Measurements from ENCODE around the gene GDPD3.

The GDPD3 gene

GRCh38 chr16:30078744-30079143 is 34.6 kb downstream of the GDPD3 start:
- DNase-seq (ENCODE audit: low spot score): no peak

DNA sequence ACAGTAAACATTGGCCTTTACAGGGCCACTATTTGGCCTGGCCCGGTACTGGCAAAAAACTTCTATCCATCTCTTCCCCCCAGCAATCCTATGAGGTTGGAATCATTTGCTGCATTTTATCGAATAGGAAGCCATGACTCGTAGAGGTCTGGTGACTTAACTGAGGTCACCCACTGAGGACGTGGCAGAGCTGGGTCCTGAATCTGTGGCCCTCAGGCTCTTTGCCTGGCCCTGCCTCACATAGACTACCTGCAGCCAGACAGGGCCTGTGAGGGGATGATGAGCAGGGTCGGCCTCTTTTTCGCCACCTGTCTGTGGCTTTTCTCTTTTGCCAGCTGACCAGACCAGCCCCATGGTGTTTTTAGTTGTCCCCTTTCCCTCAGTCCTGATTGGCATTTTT is 35.7 kb downstream of the GDPD3 start:
- no peak for DNase-seq (ENCODE audit: low spot score)

DNA sequence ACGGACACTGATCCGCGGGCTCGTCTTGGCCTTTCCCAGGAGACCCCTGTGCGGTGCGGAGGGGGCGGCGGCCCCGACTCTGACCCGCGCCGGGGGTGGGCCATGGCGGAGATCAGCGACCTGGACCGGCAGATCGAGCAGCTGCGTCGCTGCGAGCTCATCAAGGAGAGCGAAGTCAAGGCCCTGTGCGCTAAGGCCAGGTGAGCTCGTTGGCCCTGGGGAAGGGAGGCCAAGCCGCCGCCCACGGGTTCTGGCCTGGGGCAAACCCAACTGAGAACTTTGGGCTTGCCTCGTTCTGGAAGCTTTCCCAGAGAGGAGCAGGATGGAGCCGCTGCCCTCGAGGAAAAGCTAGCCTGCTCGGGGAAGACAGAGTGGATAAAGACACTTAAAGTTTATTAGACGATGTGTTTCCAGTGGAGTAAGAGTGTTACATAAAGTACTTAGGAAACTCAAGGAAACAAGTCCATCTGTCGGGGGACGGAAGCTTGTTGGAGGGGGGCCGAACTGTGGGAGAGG is 37.0 kb downstream of the GDPD3 start:
- DNase-seq (ENCODE audit: low spot score): peak; percentile 42

GRCh38 chr16:30075503-30076275 is 37.6 kb downstream of the GDPD3 start, which contains the start of gene PPP4C:
PPP4C (plus strand) TSS chr16:30075994; CDS start chr16:30076378, 384 bp downstream.
- DNase-seq (ENCODE audit: low spot score): peak; percentile 93

- no peak for DNase-seq (ENCODE audit: low spot score)
Observed at GRCh38 chr16:30070490-30070889, 42.8 kb downstream of the GDPD3 start.

GRCh38 chr16:30069611-30070462 is 43.5 kb downstream of the GDPD3 start:
- no peak for DNase-seq (ENCODE audit: low spot score)

- DNase-seq (ENCODE audit: low spot score): peak; percentile 51
Observed at GRCh38 chr16:30068750-30069610, 44.4 kb downstream of the GDPD3 start.

DNA sequence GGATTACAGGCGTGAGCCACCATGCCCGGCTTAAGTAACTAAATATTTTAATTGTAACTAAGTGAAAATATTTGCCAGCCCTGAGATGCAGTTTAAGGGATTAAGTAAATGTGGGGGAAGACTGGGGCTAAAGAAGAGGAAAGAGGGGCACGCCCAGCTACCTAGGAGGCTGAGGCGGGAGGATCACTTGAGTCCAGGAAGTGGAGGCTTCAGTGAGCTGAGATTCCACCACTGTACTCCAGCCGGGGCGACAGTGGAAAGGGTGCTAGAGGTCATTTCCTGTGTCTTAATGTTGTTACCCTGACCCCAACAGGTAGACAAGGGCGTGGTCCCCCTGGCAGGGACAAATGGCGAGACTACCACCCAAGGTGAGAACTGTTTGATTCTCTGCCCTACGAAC is 45.0 kb downstream of the GDPD3 start:
- DNase-seq (ENCODE audit: low spot score): no peak

DNA sequence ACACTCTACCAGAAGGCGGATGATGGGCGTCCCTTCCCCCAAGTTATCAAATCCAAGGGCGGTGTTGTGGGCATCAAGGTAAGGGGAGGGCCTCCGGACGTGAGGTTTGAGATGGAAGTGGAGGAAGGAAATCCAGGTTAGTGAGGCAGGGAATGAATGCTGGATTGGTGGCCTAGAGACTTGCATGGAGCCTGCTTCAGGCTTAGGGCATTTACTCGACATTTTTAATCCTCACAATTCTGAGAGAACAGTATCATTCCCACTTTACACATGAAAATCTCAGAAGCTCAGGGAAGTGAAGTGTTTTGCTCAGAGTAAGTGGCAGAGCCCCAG is 45.8 kb downstream of the GDPD3 start:
- DNase-seq (ENCODE audit: low spot score): no peak

DNA sequence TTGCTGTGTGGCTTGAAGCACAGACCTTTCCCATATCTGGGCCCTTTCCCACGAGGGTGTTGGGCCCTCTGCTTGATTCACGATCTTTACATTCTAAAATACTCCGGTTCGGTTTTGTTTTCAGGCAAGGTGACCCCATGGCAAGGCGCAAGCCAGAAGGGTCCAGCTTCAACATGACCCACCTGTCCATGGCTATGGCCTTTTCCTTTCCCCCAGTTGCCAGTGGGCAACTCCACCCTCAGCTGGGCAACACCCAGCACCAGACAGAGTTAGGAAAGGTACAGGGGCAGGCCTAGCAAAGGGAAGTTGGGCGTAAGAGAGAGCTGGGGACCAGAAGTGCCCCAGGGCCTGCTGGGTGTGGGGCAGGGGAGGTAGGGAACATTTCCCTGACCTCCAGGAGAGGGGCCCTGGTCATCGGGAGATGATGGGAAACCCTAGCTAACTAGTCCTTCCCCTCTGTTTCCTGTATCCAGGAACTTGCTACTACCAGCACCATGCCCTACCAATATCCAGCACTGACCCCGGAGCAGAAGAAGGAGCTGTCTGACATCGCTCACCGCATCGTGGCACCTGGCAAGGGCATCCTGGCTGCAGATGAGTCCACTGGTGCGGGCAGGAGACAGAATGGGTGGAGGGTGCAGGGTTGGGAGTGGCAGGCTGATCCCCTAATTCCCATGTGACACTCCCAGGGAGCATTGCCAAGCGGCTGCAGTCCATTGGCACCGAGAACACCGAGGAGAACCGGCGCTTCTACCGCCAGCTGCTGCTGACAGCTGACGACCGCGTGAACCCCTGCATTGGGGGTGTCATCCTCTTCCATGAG is 46.4 kb downstream of the GDPD3 start:
- no peak for DNase-seq (ENCODE audit: low spot score)

DNA sequence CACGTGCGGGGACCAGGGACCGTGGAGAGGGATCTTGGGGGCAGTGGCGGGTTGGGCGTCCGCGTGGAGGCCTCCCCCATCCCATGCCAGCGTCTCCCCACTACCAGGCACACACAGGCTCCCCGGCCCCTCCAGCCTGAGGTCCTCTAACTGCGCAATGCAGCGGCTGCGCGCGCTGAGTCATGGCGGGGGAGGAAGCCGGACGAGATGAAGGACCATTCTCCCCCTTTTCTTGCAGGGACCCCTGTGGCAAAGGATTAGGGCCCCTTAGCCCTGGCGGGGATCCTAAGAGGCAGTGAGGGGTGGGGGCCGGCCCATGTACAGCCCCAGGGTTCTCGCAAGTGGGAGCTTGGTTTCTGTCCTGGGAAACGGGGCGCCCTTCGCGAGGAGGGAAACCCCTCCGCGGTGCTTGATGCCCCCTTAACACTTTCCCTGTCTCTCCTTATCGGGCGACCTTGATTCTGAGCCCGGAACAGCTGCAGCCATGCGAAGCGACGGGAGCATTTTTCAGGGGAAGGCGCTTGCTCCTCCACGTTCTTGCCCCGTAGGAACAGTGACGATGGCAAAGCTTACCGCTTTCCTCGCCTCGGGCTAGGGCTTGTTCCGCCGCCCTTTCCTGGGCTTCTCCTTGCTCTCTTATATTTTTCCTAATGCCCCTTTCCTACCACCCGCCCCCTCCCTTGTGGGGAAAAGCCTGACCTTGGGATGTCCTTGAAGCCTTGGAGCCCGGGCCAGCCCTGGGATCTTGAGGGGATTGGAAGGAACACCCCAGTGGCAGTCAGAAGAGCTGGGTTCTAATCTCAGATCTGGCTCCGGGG is 47.2 kb downstream of the GDPD3 start:
- DNase-seq (ENCODE audit: low spot score): no peak

GRCh38 chr16:30065102-30065942 is 48.0 kb downstream of the GDPD3 start, which contains the start of gene ALDOA:
ALDOA (plus strand) TSS chr16:30065760; CDS start chr16:30066898, 1,138 bp downstream.
- DNase-seq (ENCODE audit: low spot score): peak; percentile 96

DNA sequence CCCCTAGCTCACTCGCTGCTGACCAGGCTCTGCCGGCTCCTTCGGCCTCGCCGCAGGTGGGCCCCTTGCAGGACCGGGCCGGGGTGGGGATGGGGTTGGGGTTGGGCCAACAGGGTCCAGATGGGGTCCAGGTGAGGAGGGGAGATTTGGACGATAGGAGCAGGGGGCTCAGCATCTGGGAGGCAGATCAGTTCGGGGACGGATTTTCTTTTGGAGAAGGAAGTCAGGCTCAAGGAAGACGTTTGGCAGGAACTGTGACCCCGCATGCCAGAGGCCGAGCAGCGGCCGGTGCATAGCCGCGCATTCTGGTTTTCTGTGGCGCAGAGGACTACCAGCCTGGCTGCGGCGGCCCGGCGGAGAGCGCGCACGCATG is 48.6 kb downstream of the GDPD3 start:
- peak; percentile 28 for DNase-seq (ENCODE audit: low spot score)

DNA sequence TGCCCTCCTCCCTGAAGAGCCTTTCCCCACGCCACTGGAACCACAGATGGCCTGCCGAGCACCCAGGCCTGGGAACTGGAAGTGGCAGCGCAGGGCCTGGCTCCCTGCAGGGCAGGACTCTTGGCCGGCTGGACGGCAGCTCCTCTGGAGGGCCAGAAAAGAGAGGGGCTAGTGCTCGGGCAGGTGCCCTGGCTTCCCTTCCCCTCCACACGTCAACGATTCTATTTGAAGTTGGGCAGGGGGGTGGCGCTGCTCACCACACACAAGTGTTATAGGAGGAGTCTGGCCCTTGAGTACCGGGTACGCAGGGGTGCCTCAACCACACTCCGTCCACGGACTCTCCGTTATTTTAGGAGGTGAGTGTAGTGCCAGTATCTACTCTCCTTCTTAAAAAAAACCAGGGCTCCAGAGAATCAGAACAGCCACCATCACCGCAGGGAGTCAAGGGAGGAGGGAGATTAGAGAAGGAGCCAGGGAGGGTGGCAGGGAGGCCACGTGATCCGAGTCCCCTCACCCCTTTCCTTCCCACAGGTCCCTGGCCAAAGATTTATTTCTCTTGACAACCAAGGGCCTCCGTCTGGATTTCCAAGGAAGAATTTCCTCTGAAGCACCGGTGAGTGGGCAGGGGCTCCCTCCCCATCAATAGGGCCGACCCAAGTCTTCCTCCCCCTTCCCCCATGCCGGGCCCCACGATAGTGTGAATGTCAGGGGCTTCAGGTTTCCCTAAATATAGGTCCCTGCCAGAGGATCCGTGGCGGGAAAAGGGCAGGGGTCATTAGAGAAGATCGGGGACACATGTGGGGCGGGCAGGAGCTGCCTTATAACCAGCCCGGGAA is 49.2 kb downstream of the GDPD3 start:
- peak; percentile 69 for DNase-seq (ENCODE audit: low spot score)

DNA sequence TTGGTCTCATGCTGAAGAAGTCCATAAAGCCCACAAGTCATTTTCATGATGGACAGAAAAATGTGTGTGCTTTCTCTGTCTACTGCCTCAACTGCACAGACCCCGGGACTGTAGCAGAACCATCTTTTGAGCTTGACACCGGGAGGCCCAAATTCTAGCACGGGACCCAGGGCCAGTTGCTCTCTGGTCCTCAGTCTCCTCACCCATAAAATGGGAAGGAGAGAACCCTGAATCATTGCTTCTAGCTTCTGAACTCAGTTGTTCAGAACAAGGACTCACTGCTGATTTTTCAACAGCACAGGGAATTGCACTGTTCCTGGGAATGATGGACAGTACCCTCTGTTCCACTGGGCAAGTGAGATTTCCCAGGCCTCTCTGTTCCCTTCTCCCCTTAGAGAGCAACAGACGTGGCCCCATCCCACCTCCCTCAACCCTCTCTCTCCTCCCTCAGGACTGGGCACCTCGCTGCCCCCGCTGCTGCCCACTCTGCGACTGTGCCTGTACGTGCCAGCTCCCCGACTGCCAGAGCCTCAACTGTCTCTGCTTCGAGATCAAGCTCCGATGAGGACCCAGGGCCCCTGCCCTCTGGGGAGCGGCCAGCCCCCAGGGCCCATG is 50.0 kb downstream of the GDPD3 start:
- DNase-seq (ENCODE audit: low spot score): no peak

DNA sequence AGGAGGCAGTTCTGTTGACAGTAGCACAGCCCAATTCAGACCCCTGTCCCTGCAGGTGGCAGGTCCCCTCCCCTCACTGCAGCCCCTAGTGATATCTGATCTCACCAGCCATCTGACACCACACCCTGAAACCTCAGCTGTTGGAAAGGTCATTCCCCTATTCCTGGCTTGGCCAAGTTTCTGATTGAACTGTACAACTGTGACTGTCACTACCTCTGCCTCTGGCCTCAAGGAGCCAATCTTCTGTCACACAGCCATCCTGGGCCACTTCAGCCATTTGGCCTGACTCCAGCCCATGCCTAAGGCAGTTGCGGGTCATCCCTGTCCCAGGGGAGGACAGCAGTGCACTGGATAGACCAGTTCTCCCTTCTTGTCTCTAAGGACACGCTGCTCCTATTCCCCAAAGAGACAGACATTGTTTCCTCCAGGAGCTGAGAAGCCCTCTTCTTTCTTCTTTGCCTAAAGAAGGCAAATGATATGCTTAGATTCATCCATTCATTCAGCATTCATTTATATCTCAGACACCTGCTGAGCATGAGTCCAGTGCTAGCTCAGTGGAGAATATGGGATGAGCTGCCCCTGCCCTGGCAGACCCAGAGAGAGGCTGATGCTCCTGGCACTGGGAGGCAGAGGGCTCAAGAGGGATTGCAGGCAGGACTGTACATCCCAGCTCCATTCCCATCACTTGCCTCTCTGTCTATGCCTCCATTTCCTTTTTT is 52.3 kb downstream of the GDPD3 start:
- no peak for DNase-seq (ENCODE audit: low spot score)

DNA sequence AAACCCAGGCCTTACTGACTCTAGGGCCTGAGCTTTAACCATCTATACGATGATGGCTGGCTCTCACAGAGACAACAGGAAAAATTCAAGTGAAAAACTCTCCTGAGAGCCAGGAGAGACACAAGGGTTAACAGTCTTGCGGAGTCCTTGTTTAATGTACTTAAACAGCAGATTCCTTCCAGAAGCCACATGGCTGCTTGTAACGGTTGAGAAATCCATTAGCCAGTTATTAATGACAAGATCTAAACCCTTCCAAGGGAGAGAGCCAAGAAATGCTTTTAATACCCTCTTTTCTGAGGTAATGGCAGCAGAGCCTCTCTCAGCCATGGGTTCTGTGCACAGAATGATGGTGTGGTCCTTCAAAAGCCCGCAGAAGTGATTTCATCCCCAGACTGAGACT is 53.0 kb downstream of the GDPD3 start:
- DNase-seq (ENCODE audit: low spot score): no peak

Data from germinal center (tissue), 1 donor.